Measurements from ENCODE around the gene KCNN3.

Gene KCNN3

GRCh38 chr1:154714052-154714623 is 155.9 kb downstream of the KCNN3 start (continued):
- no peak for TF ChIP-seq ZNF677 (tag by site-specific recombination; IDR thresholded peaks at IDR 0.05)
- no peak for TF ChIP-seq ZNF792 (tag by site-specific recombination; IDR thresholded peaks at IDR 0.05)
- no peak for TF ChIP-seq ZNF23 (tag by site-specific recombination; IDR thresholded peaks at IDR 0.05; ENCODE audit: borderline replicate concordance)
- TF ChIP-seq YY2 (tag by site-specific recombination; IDR thresholded peaks at IDR 0.05) = no peak
- no peak for TF ChIP-seq ZNF335 (tag by site-specific recombination; conservative IDR thresholded peaks at IDR 0.05)
- TF ChIP-seq ZSCAN4 (tag by site-specific recombination; IDR thresholded peaks at IDR 0.05) = peak; percentile 69
- no peak for TF ChIP-seq CTCF (tag by site-specific recombination; IDR thresholded peaks at IDR 0.05)
- TF ChIP-seq ZNF341 (tag by site-specific recombination; IDR thresholded peaks at IDR 0.05; ENCODE audit: low read depth) = no peak
- no peak for TF ChIP-seq GLI4 (tag by site-specific recombination; IDR thresholded peaks at IDR 0.05)
- no peak for TF ChIP-seq WT1 (tag by site-specific recombination; IDR thresholded peaks at IDR 0.05)
- no peak for TF ChIP-seq HOXC10 (CRISPR knock-in tag; IDR thresholded peaks at IDR 0.05)
- no peak for TF ChIP-seq ZNF121 (tag by site-specific recombination; IDR thresholded peaks at IDR 0.05)
- no peak for TF ChIP-seq ZNF221 (tag by site-specific recombination; IDR thresholded peaks at IDR 0.05; ENCODE audit: borderline replicate concordance)
- no peak for TF ChIP-seq KLF16 (tag by site-specific recombination; IDR thresholded peaks at IDR 0.05)
- TF ChIP-seq MYNN (tag by site-specific recombination; IDR thresholded peaks at IDR 0.05; ENCODE audit: borderline replicate concordance) = no peak
- TF ChIP-seq HOXD13 (CRISPR knock-in tag; IDR thresholded peaks at IDR 0.05; ENCODE audit: borderline replicate concordance) = no peak
- TF ChIP-seq ZNF24 (tag by site-specific recombination; IDR thresholded peaks at IDR 0.05) = no peak
- TF ChIP-seq REST (tag by site-specific recombination; IDR thresholded peaks at IDR 0.05) = no peak
- TF ChIP-seq KLF9 (tag by site-specific recombination; IDR thresholded peaks at IDR 0.05; ENCODE audit: low read depth) = no peak; the same call in 1 of the 2 replicates
- TF ChIP-seq ZSCAN16 (tag by site-specific recombination; IDR thresholded peaks at IDR 0.05) = no peak
- TF ChIP-seq TRIM28 (IDR thresholded peaks at IDR 0.05; ENCODE audit: borderline replicate concordance, low read length) = no peak
- peak; percentile 16 for TF ChIP-seq ZBTB26 (tag by site-specific recombination; optimal IDR thresholded peaks at IDR 0.05)
